GM18870 (cell line): Measurements from ENCODE around the gene SIPA1L3.

Source experiments
- ATAC-seq: cut with Tn5 transposase; IDR thresholded peaks from one replicate; pipeline ENCODE4 v1.9.1; 2021; ENCODE audit warnings: moderate library complexity; ENCODE audit not compliant: unreplicated experiment

SIPA1L3 gene

DNA sequence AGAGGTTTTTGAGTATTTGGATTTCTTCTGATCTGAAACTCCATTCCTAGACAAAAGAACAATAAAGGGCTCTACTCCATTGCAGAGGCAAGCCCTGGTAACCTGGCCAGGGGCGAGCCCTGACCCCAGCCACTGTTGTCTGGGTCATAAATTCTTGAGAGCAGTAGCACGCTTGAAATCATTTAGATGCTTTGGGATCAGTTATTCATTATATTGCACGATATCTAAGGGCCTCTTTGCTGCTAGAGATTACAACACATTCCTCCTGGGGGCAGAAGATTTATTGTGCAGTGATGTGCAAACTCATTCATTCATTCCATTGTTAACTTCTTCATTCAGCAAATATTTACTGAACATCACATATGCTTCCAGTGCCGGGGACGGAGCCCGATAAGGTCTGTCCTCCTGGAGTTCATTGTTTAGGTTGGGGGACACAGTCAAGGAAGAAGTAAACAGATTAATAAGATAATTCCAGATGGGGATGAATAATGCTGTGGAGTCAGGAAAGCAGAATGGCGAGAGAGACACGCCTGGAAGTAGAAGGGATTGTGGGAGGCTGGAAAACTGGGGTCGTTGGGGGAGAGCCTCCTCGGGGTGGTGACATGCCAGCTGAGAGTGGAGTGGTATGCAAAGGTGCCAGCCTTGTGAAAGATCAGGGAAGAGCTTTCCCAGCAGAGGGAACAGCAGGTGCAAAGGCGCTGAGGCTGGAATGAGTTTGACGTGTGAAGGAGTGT, 34.9 kb downstream of the SIPA1L3 start:
- no peak for ATAC-seq

- no peak for ATAC-seq
Observed at GRCh38 chr19:37942516-37942902, 35.5 kb downstream of the SIPA1L3 start.

- no peak for ATAC-seq
Observed at GRCh38 chr19:37943480-37943879, 36.5 kb downstream of the SIPA1L3 start.

DNA sequence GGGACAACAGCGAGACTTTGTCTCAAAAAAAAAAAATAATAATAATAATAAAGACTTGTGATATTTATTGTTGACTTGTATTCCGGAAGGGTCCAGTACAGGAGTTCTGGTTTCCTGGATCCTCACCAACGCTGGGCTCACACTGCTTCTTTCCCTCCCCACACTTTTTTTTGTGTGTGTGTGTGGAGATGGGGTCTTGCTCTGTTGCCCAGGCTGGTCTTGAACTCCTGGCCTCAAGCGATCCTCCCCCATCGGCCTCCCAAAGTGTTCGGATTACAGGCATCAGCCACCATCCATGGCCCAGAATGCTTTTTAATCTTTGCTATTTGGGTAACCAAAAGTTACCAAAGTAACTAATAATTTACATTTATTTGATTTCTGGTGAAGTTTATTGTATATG, 39.1 kb downstream of the SIPA1L3 start:
- ATAC-seq: no peak

DNA sequence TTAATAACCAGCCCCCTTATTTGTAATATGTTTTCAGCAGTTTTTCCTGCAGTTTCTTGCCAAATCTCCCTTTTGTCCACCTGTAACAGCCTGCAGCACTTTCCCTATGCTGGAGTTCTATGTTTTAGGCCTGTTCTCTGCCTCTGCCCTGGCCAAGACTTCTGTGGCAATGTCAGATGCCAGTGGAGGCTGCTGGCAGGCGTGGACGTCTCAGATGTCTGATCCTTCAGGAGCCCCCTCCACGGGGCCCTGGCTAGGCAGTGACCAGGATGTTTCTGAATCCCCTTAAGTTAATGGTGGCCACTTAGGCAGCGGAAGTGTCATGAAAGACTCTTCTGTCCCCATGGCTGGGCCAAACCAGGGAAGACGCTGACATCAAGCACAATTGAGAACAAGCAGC, 40.8 kb downstream of the SIPA1L3 start:
- ATAC-seq: no peak

GRCh38 chr19:37948362-37948761, 41.4 kb downstream of the SIPA1L3 start:
- no peak for ATAC-seq

GRCh38 chr19:37950471-37951175, 43.6 kb downstream of the SIPA1L3 start:
- ATAC-seq: no peak

DNA sequence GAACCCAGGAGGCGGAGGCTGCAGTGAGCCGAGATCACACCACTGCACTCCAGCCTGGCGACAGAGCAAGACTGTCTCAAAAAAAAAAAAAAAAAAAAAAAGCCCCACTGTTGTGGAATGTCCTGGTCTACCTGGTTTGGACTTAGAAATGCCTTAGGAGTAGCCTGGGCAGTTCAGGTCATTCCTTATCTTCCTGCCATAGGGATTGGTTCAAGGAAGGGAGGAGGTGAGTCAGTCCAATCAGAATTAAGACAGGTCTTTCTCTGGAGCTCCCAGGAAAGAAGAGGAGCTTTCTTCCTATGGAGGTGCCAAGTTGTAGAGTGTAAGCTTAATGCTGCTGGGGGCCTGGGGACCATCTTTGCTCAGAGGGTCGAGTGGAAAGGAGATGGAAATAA, 44.8 kb downstream of the SIPA1L3 start:
- ATAC-seq: no peak

- no peak for ATAC-seq
Observed at GRCh38 chr19:37953171-37953917, 46.3 kb downstream of the SIPA1L3 start.

DNA sequence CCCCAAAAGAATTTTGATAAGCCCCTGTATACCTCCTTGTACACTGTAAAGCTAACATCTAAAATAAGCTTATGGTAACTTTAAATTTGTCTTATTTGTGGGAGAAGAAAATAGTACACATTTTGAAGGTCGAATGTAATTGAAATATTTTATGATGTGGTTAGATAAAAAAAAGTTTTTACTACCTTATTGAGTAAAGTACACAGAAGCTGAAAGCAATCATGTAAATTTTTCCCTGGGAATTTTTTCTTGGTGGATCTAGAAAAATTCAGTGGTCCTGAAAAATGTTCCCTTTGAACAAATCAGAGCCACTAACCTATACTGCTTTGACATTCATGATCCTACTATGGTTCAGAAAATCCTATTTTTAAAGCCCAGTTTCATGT, 46.9 kb downstream of the SIPA1L3 start:
- no peak for ATAC-seq

GRCh38 chr19:37954421-37954874, 47.4 kb downstream of the SIPA1L3 start:
- no peak for ATAC-seq

GRCh38 chr19:37955986-37956385, 49.0 kb downstream of the SIPA1L3 start:
- no peak for ATAC-seq

- ATAC-seq: no peak
Observed at GRCh38 chr19:37957176-37957575, 50.2 kb downstream of the SIPA1L3 start.

GRCh38 chr19:37959665-37960114, 52.7 kb downstream of the SIPA1L3 start:
- ATAC-seq: no peak

DNA sequence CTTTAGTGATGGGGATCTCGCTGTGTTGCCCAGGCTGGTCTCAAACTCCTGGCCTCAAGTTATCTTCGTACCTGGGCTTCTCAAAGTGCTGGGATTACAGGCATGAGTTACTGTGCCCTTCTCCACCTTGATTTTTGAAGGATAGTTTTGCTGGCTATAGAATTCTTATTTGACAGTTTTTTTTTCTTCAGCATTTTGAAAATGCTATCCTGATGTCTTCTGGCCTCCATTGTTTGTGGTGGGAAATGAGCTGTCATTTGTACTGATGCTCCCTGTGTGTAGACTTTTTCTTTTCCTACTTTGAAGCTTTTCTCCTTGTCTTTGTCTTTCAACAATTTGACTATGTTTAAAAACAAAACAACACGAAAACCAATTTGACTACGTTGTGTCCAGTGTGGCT, 54.2 kb downstream of the SIPA1L3 start:
- ATAC-seq: no peak

GRCh38 chr19:37963190-37963936, 56.4 kb downstream of the SIPA1L3 start:
- no peak for ATAC-seq

DNA sequence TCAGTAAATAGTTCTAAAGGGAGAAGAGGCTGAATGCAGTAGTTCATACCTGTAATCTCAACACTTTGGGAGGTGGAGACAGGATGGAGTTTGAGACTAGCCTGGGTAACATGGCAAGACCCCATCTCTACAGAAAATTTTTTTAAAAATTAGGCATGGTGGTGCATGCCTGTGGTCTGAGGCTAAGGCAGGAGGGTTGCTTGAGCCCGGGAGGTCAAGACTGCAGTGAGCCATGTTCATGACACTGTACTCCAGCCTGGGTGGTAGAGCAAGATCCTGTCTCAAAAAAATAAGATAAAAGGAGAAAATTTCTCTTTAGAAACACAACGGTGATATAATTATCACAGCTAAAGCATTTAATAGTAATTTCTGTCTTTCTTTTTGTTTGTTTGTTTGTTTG, 57.1 kb downstream of the SIPA1L3 start:
- no peak for ATAC-seq

- no peak for ATAC-seq
Observed at GRCh38 chr19:37966211-37966661, 59.2 kb downstream of the SIPA1L3 start.

GRCh38 chr19:37966662-37967231, 59.7 kb downstream of the SIPA1L3 start:
- no peak for ATAC-seq

DNA sequence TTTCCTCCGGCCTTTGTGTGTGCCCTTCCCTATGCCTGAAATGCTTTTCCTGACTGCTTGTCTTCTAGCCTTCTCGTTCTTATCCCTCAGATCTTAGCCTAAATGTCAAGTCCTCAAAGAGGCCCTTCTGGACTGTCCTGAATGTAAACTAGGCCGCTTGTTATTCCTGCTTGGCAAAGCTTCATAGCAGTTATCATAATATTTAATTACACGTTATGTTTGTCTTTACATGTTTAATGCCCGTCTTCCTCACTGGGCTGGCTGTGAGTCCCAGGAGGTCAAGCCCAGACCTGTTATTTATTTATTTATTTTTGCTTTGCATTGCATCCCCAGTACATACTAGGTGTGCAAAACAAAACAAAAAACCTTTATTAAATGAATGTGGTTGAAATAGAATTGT, 62.7 kb downstream of the SIPA1L3 start:
- no peak for ATAC-seq

GRCh38 chr19:37970699-37971098, 63.7 kb downstream of the SIPA1L3 start:
- ATAC-seq: no peak
